DMS53 (cell line): ENCODE measurements around the gene ACSL1.

Experiments used
- DNase-seq: peaks from one replicate; lab custom pipeline; 2025; lab: John Stamatoyannopoulos, UW

The ACSL1 gene

DNA sequence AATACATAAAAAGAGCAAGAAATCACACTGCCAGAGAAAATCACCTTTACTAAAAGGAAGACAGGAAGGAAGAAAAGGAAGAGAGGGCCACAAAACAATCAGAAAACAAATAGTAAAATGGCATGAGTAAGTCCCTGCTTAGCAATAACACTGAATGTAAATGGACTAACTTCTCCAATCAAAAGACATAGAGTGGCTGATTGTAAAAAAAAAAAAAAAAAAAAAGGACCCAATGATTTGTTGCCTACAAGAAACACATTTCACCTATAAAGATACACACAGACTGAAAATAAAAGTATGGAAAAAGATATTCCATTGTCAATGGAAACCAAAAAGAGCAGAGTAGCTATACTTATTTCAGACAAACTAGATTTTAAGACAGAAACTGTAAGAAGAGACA is 104.5 kb downstream of the ACSL1 start:
- no peak for DNase-seq

DNA sequence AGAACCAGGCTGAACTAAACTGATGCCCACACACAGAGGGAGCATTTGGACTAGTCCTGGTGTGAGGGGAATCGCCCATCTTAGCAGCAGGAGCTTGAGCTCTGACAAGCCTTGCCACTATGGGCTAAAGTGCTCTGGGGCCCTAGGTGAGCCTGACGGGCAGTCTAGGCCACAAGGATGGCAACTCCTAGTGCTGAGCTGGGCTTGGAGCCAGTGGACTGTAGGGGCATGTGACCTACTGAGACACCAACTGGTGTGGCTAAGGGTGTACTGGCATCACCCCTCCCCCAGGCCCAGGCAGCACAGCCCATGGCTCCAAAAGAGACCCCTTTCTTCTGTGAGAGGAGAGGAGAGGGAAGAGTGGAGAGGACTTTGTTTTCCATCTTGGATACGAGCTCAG is 106.4 kb downstream of the ACSL1 start:
- no peak for DNase-seq

DNA sequence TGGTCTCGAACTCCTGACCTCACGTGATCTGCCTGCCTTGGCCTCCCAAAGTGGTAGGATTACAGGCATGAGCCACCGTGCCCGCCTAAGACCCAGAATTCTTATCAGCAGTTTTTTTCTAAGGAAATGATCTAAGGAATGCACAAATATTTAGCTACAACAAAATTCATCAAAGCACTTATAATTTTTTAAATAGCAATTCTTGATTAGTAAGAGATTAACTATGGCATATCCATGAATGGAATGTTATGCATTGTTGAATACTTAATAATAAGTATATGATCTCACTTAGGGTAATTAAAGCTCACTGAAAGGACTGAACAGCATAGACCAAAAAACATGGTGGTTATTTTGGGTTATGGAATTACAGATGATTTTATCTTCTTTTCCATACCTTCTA is 110.2 kb downstream of the ACSL1 start:
- DNase-seq = no peak

DNA sequence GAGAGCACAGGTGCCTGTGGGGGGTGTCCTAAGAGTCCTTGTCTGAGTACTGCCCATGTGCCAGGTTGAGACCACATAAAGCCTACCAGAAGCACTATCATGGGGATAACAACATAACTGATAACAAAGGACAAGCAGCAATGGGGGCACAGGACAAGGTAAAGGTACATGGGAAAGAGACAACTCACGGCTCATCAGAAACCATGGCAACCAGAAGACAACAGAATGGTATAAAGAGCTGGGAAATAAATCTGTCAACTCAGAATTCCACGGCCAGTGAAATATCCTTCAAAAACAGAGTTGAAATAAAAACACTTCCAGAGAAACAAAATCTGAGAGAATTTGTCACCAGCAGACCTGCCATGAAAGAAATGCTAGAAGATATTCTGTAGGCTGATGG is 111.9 kb downstream of the ACSL1 start:
- DNase-seq = no peak

DNA sequence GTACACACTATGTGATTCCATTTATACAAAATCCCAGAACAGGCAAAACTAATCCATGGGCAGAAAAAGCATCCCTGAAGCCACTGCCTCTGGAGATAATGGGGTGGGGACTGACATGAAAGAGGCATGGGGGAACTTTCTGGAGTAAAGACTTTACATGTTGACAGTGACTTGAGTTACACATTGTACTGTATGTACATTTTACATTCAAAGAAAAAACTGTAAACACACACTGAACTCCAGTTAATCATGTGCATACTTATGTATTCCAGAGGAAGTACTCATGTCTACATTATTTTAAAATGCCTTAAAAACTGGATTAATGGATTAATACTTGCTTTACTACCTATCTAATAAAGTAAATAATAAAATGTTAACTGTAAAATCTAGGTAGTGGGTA is 113.4 kb downstream of the ACSL1 start:
- no peak for DNase-seq

DNA sequence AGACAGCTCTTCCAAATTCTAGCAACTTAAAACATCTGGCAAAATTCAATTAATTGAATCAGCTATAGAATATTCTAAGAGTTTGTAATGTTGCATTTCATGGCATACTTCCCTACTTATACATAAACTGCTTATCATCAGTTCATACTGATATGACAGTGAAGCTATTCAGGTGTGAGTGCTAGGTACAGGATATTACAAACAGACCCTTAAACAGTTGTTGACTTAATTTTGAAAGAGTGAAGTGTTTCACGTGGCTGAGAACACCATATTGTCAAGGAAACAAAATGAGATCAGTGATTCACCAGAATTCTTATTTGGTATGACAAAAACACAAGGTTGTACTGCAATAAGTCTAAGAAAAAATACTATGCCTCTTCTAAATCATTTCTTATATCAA is 119.3 kb downstream of the ACSL1 start:
- no peak for DNase-seq

DNA sequence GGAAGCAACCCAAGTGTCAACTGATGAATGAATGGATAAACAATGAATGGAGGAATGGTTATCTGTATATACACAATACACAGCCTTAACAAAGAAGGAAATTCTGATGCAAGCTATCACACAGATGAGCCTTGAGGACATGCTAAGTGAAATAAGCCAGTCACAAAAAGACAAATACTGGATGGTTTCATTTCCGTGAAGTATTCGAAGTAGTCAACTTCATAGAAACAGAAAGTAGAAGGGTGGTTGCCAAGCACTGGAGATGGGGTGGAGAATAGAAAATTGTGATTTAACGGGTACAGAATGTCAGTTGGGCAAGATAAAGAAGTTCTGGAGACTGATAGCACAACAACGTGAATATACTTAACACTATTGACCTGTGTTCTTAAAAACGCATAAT is 120.1 kb downstream of the ACSL1 start:
- no peak for DNase-seq
